ENCODE results near the gene TBC1D17. TPM values are rescaled to one million over a fixed set of nuclear protein-coding genes. Genes with fewer than 3 reads are reported as not detected.

TBC1D17 gene
- total RNA-seq, 4 donors from 2014 or later, result 25.1 to 41.9 (median 37.3) TPM

GRCh38 chr19:49870309-49870901, 7.1 kb upstream of the TBC1D17 start:
- Histone ChIP-seq H3K27ac (peak overlapping the region; percentile 55 to 93 (median 91)), H3K36me3 (peaks cover 0 to 42% of the 10 kb centered on the region in 2 donors), H3K4me3 (peak overlapping the region; percentile 48 to 59), H3K27me3 (no peaks in the 10 kb centered on the region), H3K4me1 (peaks cover 0 to 83% (median 37%) of the 10 kb centered on the region in 3 donors), H3K9me3 (no peaks in the 10 kb centered on the region)
- TF ChIP-seq CTCF (IDR thresholded peaks at IDR 0.05) (no peak), EP300 (IDR thresholded peaks at IDR 0.05) (no peak), POLR2A (IDR thresholded peaks at IDR 0.05) (no peak), POLR2AphosphoS5 (IDR thresholded peaks at IDR 0.05) (no peak)
- 79% methylated on average over 3 of the region's 15 CpGs; no CpG with 5 or more reads in 1 of the 2 donors for WGBS, 2 donors (ENCODE audit: low coverage in 1 of 2)
- no peak for ATAC-seq

- no peak overlapping the region for H3K4me3 ChIP-seq
- H3K36me3 ChIP-seq, result peaks cover 0 to 42% of the 10 kb centered on the region in 2 donors
- no peaks in the 10 kb centered on the region for H3K27me3 ChIP-seq
- peaks cover 0 to 78% (median 32%) of the 10 kb centered on the region in 3 donors for H3K4me1 ChIP-seq
- WGBS, 2 donors (ENCODE audit: low coverage in 1 of 2), result 80 to 84% methylated on average over 3 to 4 of the region's 17 CpGs
- no peaks in the 10 kb centered on the region for H3K9me3 ChIP-seq
- H3K27ac ChIP-seq, result peak overlapping the region in 1 of 4 donors; percentile 17
- TF ChIP-seq EP300 (IDR thresholded peaks at IDR 0.05) (no peak), POLR2A (IDR thresholded peaks at IDR 0.05) (no peak), POLR2AphosphoS5 (IDR thresholded peaks at IDR 0.05) (no peak), CTCF (IDR thresholded peaks at IDR 0.05) (no peak)
- ATAC-seq, result no peak
These were observed 6.0 kb upstream of the TBC1D17 start for GRCh38 chr19:49871349-49871985.

- TF ChIP-seq POLR2A (IDR thresholded peaks at IDR 0.05) (no peak), CTCF (IDR thresholded peaks at IDR 0.05) (no peak), EP300 (IDR thresholded peaks at IDR 0.05) (no peak), POLR2AphosphoS5 (IDR thresholded peaks at IDR 0.05) (no peak)
- Histone ChIP-seq H3K4me1 (peaks cover 0 to 72% (median 27%) of the 10 kb centered on the region in 3 donors), H3K27me3 (no peaks in the 10 kb centered on the region), H3K4me3 (no peak overlapping the region), H3K9me3 (no peaks in the 10 kb centered on the region), H3K27ac (peak overlapping the region in 1 of 4 donors; percentile 14), H3K36me3 (peaks cover 0 to 42% of the 10 kb centered on the region in 2 donors)
- no peak for ATAC-seq
- WGBS, 2 donors (ENCODE audit: low coverage in 1 of 2), result 58 to 72% methylated on average over 2 to 8 of the region's 27 CpGs
These were observed 5.0 kb upstream of the TBC1D17 start for GRCh38 chr19:49872245-49873128.

GRCh38 chr19:49873129-49873521, 4.4 kb upstream of the TBC1D17 start:
- 87% methylated on average over 6 of the region's 29 CpGs; no CpG with 5 or more reads in 1 of the 2 donors for WGBS, 2 donors (ENCODE audit: low coverage in 1 of 2)
- H3K4me1 ChIP-seq, result peaks cover 0 to 68% (median 25%) of the 10 kb centered on the region in 3 donors
- H3K4me3 ChIP-seq, result no peak overlapping the region
- no peak for ATAC-seq
- no peak for TF ChIP-seq EP300 (IDR thresholded peaks at IDR 0.05)
- no peak for TF ChIP-seq POLR2A (IDR thresholded peaks at IDR 0.05)
- no peak for TF ChIP-seq POLR2AphosphoS5 (IDR thresholded peaks at IDR 0.05)
- TF ChIP-seq CTCF (IDR thresholded peaks at IDR 0.05), result no peak
- no peak overlapping the region for H3K27ac ChIP-seq
- H3K27me3 ChIP-seq, result no peaks in the 10 kb centered on the region
- peaks cover 0 to 42% of the 10 kb centered on the region in 2 donors for H3K36me3 ChIP-seq
- no peaks in the 10 kb centered on the region for H3K9me3 ChIP-seq
